Measurements from ENCODE around the gene ALG12. TPM values are rescaled to one million over a fixed set of nuclear protein-coding genes. Genes with fewer than 3 reads are reported as not detected.
A peak's percentile ranks its signal among the peaks of the same experiment; 100 is the strongest.

ALG12 gene
- total RNA-seq (10 to 100 TPM in 2 of 5 donors, 1 to 10 TPM in 3; 2.3 to 30.7 (median 9.4) TPM), polyA plus RNA-seq (1 to 10 TPM; 3.8 to 9.2 (median 8.8) TPM)
- long read RNA-seq, donor 1, full-length matches to known transcripts = 2 of 2 reads
- long read RNA-seq, donor 1, partial matches to known transcripts = 0 of 2 reads
- long read RNA-seq, donor 1, other reads (novel, unspliced or antisense) = 0 of 2 reads
- long read RNA-seq, donor 2, full-length matches to known transcripts = 1 of 1 reads
- long read RNA-seq, donor 2, partial matches to known transcripts = 0 of 1 reads
- long read RNA-seq, donor 2, other reads (novel, unspliced or antisense) = 0 of 1 reads
- long read RNA-seq, donor 3, full-length matches to known transcripts = 1 of 1 reads
- long read RNA-seq, donor 3, partial matches to known transcripts = 0 of 1 reads
- long read RNA-seq, donor 3, other reads (novel, unspliced or antisense) = 0 of 1 reads
- long read RNA-seq, donor 4 = 0 reads
- long read RNA-seq, donor 5, full-length matches to known transcripts = 5 of 5 reads
- long read RNA-seq, donor 5, partial matches to known transcripts = 0 of 5 reads
- long read RNA-seq, donor 5, other reads (novel, unspliced or antisense) = 0 of 5 reads
- long read RNA-seq, donor 6, full-length matches to known transcripts = 7 of 7 reads
- long read RNA-seq, donor 6, partial matches to known transcripts = 0 of 7 reads
- long read RNA-seq, donor 6, other reads (novel, unspliced or antisense) = 0 of 7 reads
- long read RNA-seq, donor 7, full-length matches to known transcripts = 3 of 3 reads
- long read RNA-seq, donor 7, partial matches to known transcripts = 0 of 3 reads
- long read RNA-seq, donor 7, other reads (novel, unspliced or antisense) = 0 of 3 reads
- long read RNA-seq, donor 8, full-length matches to known transcripts = 2 of 2 reads
- long read RNA-seq, donor 8, partial matches to known transcripts = 0 of 2 reads
- long read RNA-seq, donor 8, other reads (novel, unspliced or antisense) = 0 of 2 reads
- long read RNA-seq, donor 9 = 0 reads
- long read RNA-seq, donor 10 = 0 reads

GRCh38 chr22:49917974-49918910 is at the start of gene ALG12, which contains the start of gene CRELD2:
ALG12 (minus strand) TSS chr22:49918438; CDS start chr22:49913765, 4,673 bp downstream.
CRELD2 (plus strand) TSS chr22:49918634; CDS start chr22:49918770, 136 bp downstream.
- peak; percentile 99 for DNase-seq
- TF ChIP-seq POLR2AphosphoS5 (IDR thresholded peaks at IDR 0.05) (peak in 2 of 3 donors; percentile 68 to 76), POLR2A (IDR thresholded peaks at IDR 0.05) (no peak)
- intact Hi-C loops (cut with DNase I; ENCODE audit: low total_unique reads) = no loop called here
- 0 to 1% (median 0%) methylated on average over 40 to 103 of the region's 103 CpGs for WGBS, 5 donors
- Histone ChIP-seq H3K36me3 (peaks cover 11 to 44% (median 41%) of the 10 kb centered on the region in 4 donors), H3K27me3 (no peaks in the 10 kb centered on the region), H3K9me3 (no peaks in the 10 kb centered on the region), H3K4me1 (peaks cover 17 to 34% (median 33%) of the 10 kb centered on the region in 4 donors), H3K27ac (peak within 1 kb of the TSS; percentile 90 to 99 (median 97)), H3K4me3 (peak within 1 kb of the TSS; percentile 79 to 93 (median 88))

GRCh38 chr22:49967706-49968208 is 49.5 kb upstream of the ALG12 start:
- intact Hi-C loops (cut with DNase I; ENCODE audit: low total_unique reads) = no loop called here
- H3K4me3 ChIP-seq = peak overlapping the region in 3 of 4 donors; percentile 5 to 99 (median 24)

DNA sequence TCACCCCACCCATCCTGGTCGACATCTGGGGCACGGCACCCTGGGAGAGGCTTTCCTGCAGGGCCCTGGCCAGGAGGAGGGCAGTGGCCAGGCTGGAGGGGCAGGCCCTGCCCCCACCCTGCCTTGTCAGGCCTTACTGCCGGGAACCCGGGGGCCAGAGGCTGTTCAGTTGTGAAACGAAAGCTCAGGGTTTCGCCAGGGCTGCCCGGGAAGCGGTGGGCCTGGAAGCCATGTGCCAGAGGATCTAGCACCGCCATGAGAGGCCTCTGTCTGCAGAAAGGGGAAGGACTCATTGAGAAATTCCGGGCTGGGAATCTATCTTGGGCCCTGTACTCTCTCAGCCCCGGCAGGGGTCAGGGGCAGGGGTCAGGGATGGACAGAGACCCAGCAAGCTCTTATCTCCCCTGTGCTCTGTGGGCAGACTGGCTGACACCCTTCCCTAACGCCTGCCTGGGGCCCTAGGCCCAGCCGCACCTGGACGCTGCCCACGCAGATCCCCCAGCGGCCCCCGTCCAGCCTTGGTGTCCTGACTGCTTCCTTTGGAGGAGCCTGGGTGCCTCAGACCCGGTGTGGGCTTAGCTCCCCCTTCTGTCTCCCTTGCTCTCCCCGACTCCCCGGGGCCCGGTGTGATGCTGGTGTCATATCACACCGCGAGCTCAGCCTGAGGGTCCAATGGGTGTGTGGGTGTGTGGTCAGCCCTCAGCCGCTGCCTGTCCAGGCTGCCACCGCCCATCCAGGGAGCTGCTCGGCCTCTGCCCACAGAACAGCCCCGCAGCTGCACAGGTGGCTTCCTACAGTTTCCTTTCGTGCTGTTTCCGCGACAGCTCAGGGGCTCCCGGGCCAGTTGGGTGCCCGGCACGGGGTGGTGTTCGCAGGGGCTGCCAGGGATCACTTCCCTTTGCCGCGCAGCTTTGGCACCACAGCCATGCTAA is 48.8 kb upstream of the ALG12 start:
- Histone ChIP-seq H3K4me1 (peaks cover 83 to 96% (median 94%) of the 10 kb centered on the region in 4 donors), H3K27ac (peak overlapping the region; percentile 94 to 98 (median 98)), H3K4me3 (peak overlapping the region; percentile 5 to 99 (median 19)), H3K36me3 (peaks cover 29 to 35% (median 33%) of the 10 kb centered on the region in 4 donors), H3K9me3 (no peaks in the 10 kb centered on the region), H3K27me3 (peaks cover 0 to 6% (median 0%) of the 10 kb centered on the region in 3 donors)
- TF ChIP-seq POLR2A (IDR thresholded peaks at IDR 0.05) (no peak), POLR2AphosphoS5 (IDR thresholded peaks at IDR 0.05) (peak in 2 of 3 donors; percentile 38 to 39)
- intact Hi-C loops (cut with DNase I; ENCODE audit: low total_unique reads) = no loop called here
- DNase-seq = peak; percentile 59 to 78
- whole genome bisulfite sequencing, 5 donors = 16 to 33% (median 23%) methylated on average over 20 to 36 of the region's 36 CpGs

More at GRCh38 chr22:49967706-49968208, 49.5 kb upstream of the ALG12 start:
- Histone ChIP-seq H3K4me1 (peaks cover 83 to 99% (median 95%) of the 10 kb centered on the region in 4 donors), H3K27ac (peak overlapping the region; percentile 94 to 98 (median 98)), H3K9me3 (no peaks in the 10 kb centered on the region), H3K36me3 (peaks cover 24 to 31% (median 28%) of the 10 kb centered on the region in 4 donors), H3K27me3 (peaks cover 0 to 11% (median 0%) of the 10 kb centered on the region in 3 donors)
- TF ChIP-seq CTCF (IDR thresholded peaks at IDR 0.05) = no peak
- peak in 1 of 3 donors; percentile 67 for TF ChIP-seq POLR2AphosphoS5 (IDR thresholded peaks at IDR 0.05)
- WGBS, 5 donors = 17 to 33% (median 24%) methylated on average over 17 to 18 of the region's 18 CpGs
- peak; percentile 56 to 78 for DNase-seq

DNA sequence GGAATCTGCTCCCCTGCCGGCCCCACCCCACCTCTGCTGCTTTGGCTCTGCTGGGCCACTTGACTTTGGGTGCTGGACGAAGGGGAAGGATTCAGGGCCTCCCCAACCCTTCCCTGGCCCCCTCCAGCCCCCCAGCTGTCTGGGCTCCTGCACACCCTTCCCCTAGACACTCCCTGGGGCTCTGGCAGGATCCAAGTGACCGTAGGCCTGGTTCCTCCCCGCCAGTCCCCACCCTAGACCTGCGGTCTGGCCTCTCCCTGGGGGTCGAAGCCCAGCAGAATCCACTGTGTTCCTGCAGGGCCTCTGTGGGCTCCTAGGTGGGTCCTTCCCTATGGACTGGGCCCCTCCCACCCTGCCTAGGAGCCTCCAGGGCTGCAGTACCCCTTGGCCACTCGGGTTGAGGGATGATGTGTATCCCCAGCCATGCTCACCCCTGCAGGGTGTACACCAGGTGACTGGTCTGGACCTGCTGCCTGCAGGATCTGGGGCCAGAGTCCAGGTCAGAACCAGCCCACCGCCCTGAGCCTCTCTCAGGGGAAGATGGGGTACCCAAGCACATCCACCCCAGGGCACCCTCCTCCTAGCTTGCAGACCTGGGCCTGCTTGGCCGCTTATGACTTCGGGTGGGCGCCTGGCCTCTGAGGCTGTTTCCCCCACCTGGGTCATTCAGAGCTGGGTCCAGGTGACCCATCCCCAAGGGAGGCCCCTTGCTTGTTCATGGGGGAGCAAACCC is 48.0 kb upstream of the ALG12 start:
- DNase-seq = peak; percentile 39 to 47
- intact Hi-C loops (cut with DNase I; ENCODE audit: low total_unique reads) = no loop called here
- Histone ChIP-seq H3K27ac (peak overlapping the region; percentile 94 to 98 (median 98)), H3K36me3 (peaks cover 35 to 43% (median 38%) of the 10 kb centered on the region in 4 donors), H3K9me3 (no peaks in the 10 kb centered on the region), H3K4me1 (peaks cover 74 to 88% (median 86%) of the 10 kb centered on the region in 4 donors), H3K27me3 (no peaks in the 10 kb centered on the region), H3K4me3 (peak overlapping the region in 3 of 4 donors; percentile 5 to 99 (median 88))
- WGBS, 5 donors = 56 to 73% (median 60%) methylated on average over 7 to 11 of the region's 11 CpGs
- TF ChIP-seq POLR2AphosphoS5 (IDR thresholded peaks at IDR 0.05) (peak in 1 of 3 donors; percentile 54), EP300 (IDR thresholded peaks at IDR 0.05) (no peak)

Data from stomach (tissue), 19 donors.